ENCODE measurements around the gene DRG1. TPM values are rescaled to one million over a fixed set of nuclear protein-coding genes. Genes with fewer than 3 reads are reported as not detected.

The DRG1 gene
- total and polyA plus RNA-seq, 2 experiments from 2014 or later = 63.9 to 87.6 TPM

DNA sequence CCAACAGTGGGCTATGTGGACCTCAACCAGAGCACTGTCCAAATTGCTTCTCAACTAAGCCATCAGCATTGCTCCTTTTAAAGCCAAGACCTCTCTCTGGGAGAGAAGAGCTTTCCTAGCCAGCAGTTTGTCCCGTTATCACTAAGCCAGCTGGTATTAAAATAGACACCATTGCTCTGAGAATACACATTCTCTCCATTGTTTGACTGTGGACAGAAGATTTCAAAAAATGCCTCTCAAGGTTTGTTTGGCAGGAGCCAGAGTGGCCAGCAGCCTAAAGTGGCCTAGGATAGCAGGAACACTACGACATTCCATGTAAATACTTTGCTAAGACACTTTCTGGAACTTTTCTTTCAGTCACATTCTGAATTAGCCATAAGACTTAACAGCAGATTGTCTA is 49.0 kb downstream of the DRG1 start (continued):
- TF ChIP-seq, protein P1, sequence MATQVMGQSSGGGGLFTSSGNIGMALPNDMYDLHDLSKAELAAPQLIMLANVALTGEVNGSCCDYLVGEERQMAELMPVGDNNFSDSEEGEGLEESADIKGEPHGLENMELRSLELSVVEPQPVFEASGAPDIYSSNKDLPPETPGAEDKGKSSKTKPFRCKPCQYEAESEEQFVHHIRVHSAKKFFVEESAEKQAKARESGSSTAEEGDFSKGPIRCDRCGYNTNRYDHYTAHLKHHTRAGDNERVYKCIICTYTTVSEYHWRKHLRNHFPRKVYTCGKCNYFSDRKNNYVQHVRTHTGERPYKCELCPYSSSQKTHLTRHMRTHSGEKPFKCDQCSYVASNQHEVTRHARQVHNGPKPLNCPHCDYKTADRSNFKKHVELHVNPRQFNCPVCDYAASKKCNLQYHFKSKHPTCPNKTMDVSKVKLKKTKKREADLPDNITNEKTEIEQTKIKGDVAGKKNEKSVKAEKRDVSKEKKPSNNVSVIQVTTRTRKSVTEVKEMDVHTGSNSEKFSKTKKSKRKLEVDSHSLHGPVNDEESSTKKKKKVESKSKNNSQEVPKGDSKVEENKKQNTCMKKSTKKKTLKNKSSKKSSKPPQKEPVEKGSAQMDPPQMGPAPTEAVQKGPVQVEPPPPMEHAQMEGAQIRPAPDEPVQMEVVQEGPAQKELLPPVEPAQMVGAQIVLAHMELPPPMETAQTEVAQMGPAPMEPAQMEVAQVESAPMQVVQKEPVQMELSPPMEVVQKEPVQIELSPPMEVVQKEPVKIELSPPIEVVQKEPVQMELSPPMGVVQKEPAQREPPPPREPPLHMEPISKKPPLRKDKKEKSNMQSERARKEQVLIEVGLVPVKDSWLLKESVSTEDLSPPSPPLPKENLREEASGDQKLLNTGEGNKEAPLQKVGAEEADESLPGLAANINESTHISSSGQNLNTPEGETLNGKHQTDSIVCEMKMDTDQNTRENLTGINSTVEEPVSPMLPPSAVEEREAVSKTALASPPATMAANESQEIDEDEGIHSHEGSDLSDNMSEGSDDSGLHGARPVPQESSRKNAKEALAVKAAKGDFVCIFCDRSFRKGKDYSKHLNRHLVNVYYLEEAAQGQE (IDR thresholded peaks at IDR 0.05; ENCODE audit: unreplicated experiment) = no peak

GRCh38 chr22:31449506-31449905 is 50.1 kb downstream of the DRG1 start:
- no peaks in the 10 kb centered on the region for H3K4me1 ChIP-seq (ENCODE audit: insufficient read depth)
- no peak overlapping the region for H3K4me3 Mint-ChIP-seq
- H3K79me2 ChIP-seq (replicated peaks; ENCODE audit: insufficient read depth) = no peaks in the 10 kb centered on the region
- H4K20me1 ChIP-seq (replicated peaks; ENCODE audit: insufficient read depth) = 0 out of 2 replicates have a peak, but pooled peaks cover 11% of the 10 kb centered on the region
- no peaks in the 10 kb centered on the region for H3K9me3 Mint-ChIP-seq
- no peaks in the 10 kb centered on the region for H3K27me3 Mint-ChIP-seq (ENCODE audit: insufficient read depth, low read depth, poor library complexity)
- H3K4me3 ChIP-seq = no peak overlapping the region
- no peaks in the 10 kb centered on the region for H3K9me2 ChIP-seq (ENCODE audit: insufficient read depth)
- DNase-seq (ENCODE audit: low spot score) (no peak), ATAC-seq (no peak)
- H3K36me3 ChIP-seq (ENCODE audit: insufficient read depth) = peaks cover 7% of the 10 kb centered on the region
- peaks cover 3% of the 10 kb centered on the region; the same call in 1 of the 2 replicates for H3F3A ChIP-seq (replicated peaks; ENCODE audit: low read depth)
- no peak overlapping the region for H2AFZ ChIP-seq
- H3K27me3 ChIP-seq (ENCODE audit: insufficient read depth) = no peaks in the 10 kb centered on the region
- H3K27ac Mint-ChIP-seq = no peak overlapping the region
- peaks cover 19% of the 10 kb centered on the region for H3K36me3 Mint-ChIP-seq (ENCODE audit: low read depth)
- no peaks in the 10 kb centered on the region for H3K4me1 Mint-ChIP-seq
- H3K4me2 ChIP-seq = no peak overlapping the region
- no peak overlapping the region for H3K27ac ChIP-seq (ENCODE audit: low read depth)
- TF ChIP-seq, protein P1 (IDR thresholded peaks at IDR 0.05; ENCODE audit: unreplicated experiment) = no peak
- TF ChIP-seq, protein P2, sequence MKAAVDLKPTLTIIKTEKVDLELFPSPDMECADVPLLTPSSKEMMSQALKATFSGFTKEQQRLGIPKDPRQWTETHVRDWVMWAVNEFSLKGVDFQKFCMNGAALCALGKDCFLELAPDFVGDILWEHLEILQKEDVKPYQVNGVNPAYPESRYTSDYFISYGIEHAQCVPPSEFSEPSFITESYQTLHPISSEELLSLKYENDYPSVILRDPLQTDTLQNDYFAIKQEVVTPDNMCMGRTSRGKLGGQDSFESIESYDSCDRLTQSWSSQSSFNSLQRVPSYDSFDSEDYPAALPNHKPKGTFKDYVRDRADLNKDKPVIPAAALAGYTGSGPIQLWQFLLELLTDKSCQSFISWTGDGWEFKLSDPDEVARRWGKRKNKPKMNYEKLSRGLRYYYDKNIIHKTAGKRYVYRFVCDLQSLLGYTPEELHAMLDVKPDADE (IDR thresholded peaks at IDR 0.05) = no peak
- no peak for TF ChIP-seq ZNF331 (CRISPR knock-in tag; IDR thresholded peaks at IDR 0.05; ENCODE audit: low read depth)
- TF ChIP-seq STAT1 (IDR thresholded peaks at IDR 0.05; ENCODE audit: unreplicated experiment) = no peak
- TF ChIP-seq POLR2AphosphoS5 (IDR thresholded peaks at IDR 0.05; ENCODE audit: low read depth) = no peak
- TF ChIP-seq JUNB (IDR thresholded peaks at IDR 0.05; ENCODE audit: unreplicated experiment) = no peak
- TF ChIP-seq EZH2 (IDR thresholded peaks at IDR 0.05; ENCODE audit: low read depth, unreplicated experiment) = no peak
- TF ChIP-seq, protein P3, sequence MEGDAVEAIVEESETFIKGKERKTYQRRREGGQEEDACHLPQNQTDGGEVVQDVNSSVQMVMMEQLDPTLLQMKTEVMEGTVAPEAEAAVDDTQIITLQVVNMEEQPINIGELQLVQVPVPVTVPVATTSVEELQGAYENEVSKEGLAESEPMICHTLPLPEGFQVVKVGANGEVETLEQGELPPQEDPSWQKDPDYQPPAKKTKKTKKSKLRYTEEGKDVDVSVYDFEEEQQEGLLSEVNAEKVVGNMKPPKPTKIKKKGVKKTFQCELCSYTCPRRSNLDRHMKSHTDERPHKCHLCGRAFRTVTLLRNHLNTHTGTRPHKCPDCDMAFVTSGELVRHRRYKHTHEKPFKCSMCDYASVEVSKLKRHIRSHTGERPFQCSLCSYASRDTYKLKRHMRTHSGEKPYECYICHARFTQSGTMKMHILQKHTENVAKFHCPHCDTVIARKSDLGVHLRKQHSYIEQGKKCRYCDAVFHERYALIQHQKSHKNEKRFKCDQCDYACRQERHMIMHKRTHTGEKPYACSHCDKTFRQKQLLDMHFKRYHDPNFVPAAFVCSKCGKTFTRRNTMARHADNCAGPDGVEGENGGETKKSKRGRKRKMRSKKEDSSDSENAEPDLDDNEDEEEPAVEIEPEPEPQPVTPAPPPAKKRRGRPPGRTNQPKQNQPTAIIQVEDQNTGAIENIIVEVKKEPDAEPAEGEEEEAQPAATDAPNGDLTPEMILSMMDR (conservative IDR thresholded peaks at IDR 0.05; ENCODE audit: low read depth in 2 of 2) = no peak

Measured in GM23338 (cell line).